CD14-positive monocyte (primary cell): ENCODE data around the gene GALNS. TPM values are rescaled to one million over a fixed set of nuclear protein-coding genes. Genes with fewer than 3 reads are reported as not detected.

Experiments used
- DNase-seq, 3 donors: peaks; one replicate each; pipeline ENCODE4 v3.0.0-alpha.2; 2011 to 2022
- H2AFZ ChIP-seq: 2 replicates; pipeline ENCODE4 v1.6.0; 2012; ENCODE audit warnings: mild to moderate bottlenecking, low read depth, low read length, inconsistent platforms; ENCODE audit not compliant: insufficient read depth, poor library complexity, severe bottlenecking
- H3K27ac ChIP-seq, 2 donors: 1 replicate in 1 of 2; 2 replicates in 1 of 2; pipeline ENCODE4 v1.5.1; 2012 to 2013; ENCODE audit warnings: low read length in 2 of 2, control low read depth in 1 of 2, inconsistent platforms in 1 of 2, low read depth in 1 of 2, mild to moderate bottlenecking in 1 of 2
- H3K27me3 ChIP-seq, 2 donors: one replicate each; pipeline versions ENCODE4 v1.6.0 to v1.6.1; 2011 to 2013; ENCODE audit warnings: low read length in 2 of 2; ENCODE audit not compliant: control insufficient read depth in 2 of 2, insufficient read depth in 2 of 2
- H3K36me3 ChIP-seq, 2 donors: replicated peaks in 1 of 2; 1 replicate in 1 of 2; 2 replicates in 1 of 2; pipeline versions ENCODE4 v1.5.1 to v1.6.1; 2012 to 2013; ENCODE audit warnings: low read length in 2 of 2, control low read depth in 1 of 2, inconsistent platforms in 1 of 2, mild to moderate bottlenecking in 1 of 2; ENCODE audit not compliant: insufficient read depth in 2 of 2, control insufficient read depth in 1 of 2
- H3K4me1 ChIP-seq, 2 donors: 1 replicate in 1 of 2; 2 replicates in 1 of 2; pipeline versions ENCODE4 v1.5.1 to v1.6.1; 2012 to 2013; ENCODE audit warnings: low read length in 2 of 2, control low read depth in 1 of 2, inconsistent platforms in 1 of 2, mild to moderate bottlenecking in 1 of 2, moderate library complexity in 1 of 2; ENCODE audit not compliant: insufficient read depth in 2 of 2, control insufficient read depth in 1 of 2
- H3K4me2 ChIP-seq: replicated peaks from 2 replicates; pipeline ENCODE3; 2012; ENCODE audit warnings: low read length, moderate library complexity, mild to moderate bottlenecking; ENCODE audit not compliant: poor library complexity, severe bottlenecking; ENCODE audit errors: extremely low read depth
- H3K4me3 ChIP-seq, 3 experiments: fragments of 200-600 bp in 1 of 3; sonication (generic) in 1 of 3; replicated peaks in 1 of 3; 1 replicate in 2 of 3; 2 replicates in 1 of 3; pipeline ENCODE4 v1.5.1; 2011 to 2013; ENCODE audit warnings: low read length in 3 of 3, mild to moderate bottlenecking in 3 of 3, control low read depth in 2 of 3, low read depth in 2 of 3, inconsistent platforms in 1 of 3, moderate library complexity in 1 of 3
- H3K79me2 ChIP-seq: 2 replicates; pipeline ENCODE4 v1.6.0; 2012; ENCODE audit warnings: mild to moderate bottlenecking, control low read depth, inconsistent platforms, low read length, moderate library complexity; ENCODE audit not compliant: insufficient read depth
- H3K9ac ChIP-seq: 2 replicates; pipeline ENCODE4 v1.6.0; 2017; ENCODE audit warnings: low read length, mild to moderate bottlenecking; ENCODE audit not compliant: insufficient read depth, poor library complexity, severe bottlenecking
- H3K9me3 ChIP-seq, 2 donors: replicated peaks in 1 of 2; 1 replicate in 1 of 2; 2 replicates in 1 of 2; pipeline versions ENCODE4 v1.5.1 to v1.6.1; 2012 to 2013; ENCODE audit warnings: low read length in 2 of 2, control low read depth in 1 of 2; ENCODE audit not compliant: control insufficient read depth in 1 of 2, insufficient read depth in 1 of 2
- H4K20me1 ChIP-seq: 2 replicates; pipeline ENCODE4 v1.6.0; 2012; ENCODE audit warnings: mild to moderate bottlenecking, low read length, control low read depth, moderate library complexity; ENCODE audit not compliant: insufficient read depth
- H3K27ac Mint-ChIP-seq, 7 donors: one replicate each; pipeline ENCODE4 v1.8.0; 2020; ENCODE audit warnings: mild to moderate bottlenecking in 7 of 7, mixed read lengths in 7 of 7, moderate library complexity in 6 of 7, inconsistent platforms in 2 of 7
- H3K27me3 Mint-ChIP-seq, 3 donors: one replicate each; pipeline ENCODE4 v1.8.0; 2021 to 2022; ENCODE audit warnings: low read depth in 3 of 3, mild to moderate bottlenecking in 3 of 3, mixed read lengths in 3 of 3, moderate library complexity in 3 of 3, inconsistent platforms in 1 of 3
- H3K36me3 Mint-ChIP-seq, 2 donors: one replicate each; pipeline ENCODE4 v1.8.0; 2020; ENCODE audit warnings: mixed read lengths in 2 of 2, inconsistent platforms in 1 of 2, mild to moderate bottlenecking in 1 of 2
- H3K4me1 Mint-ChIP-seq: one replicate; pipeline ENCODE4 v1.8.0; 2020; ENCODE audit warnings: mild to moderate bottlenecking, mixed read lengths
- H3K4me3 Mint-ChIP-seq, 2 donors: one replicate each; pipeline ENCODE4 v1.8.0; 2020; ENCODE audit warnings: mild to moderate bottlenecking in 2 of 2, mixed read lengths in 2 of 2, moderate library complexity in 1 of 2
- H3K9me3 Mint-ChIP-seq, 7 donors: one replicate each; pipeline ENCODE4 v1.8.0; 2020 to 2022; ENCODE audit warnings: mixed read lengths in 7 of 7, mild to moderate bottlenecking in 6 of 7, moderate library complexity in 6 of 7, inconsistent platforms in 2 of 7
- WGBS: methylation state at CpG from one replicate; pipeline ENCODE4 v1.1.5; 2013; ENCODE audit warnings: missing lambda C conversion rate; ENCODE audit not compliant: insufficient coverage; 5-methylcytosine and 5-hydroxymethylcytosine counted together
- intact Hi-C, 2 donors: fragments of 100-400 bp; cut with micrococcal nuclease; formaldehyde crosslinking; loops; one replicate each; pipeline versions ENCODE4 v1.15.0 to v1.15.1; 2023
- polyA plus RNA-seq, 3 donors: library from polyadenylated mRNA; depleted of rRNA in 1 of 3; unstranded in 2 of 3; stranded (reverse) in 1 of 3; fragments of 300-500 nt in 2 of 3; fragments of >200 nt in 1 of 3; fragmentation: Illumina TruSeq in 2 of 3; gene quantifications; 1 replicate in 2 of 3; 2 replicates in 1 of 3; pipeline ENCODE4 v1.2.3, GENCODE V29; 2012 to 2021
- TF ChIP-seq, protein P1 (sequence below): fragments of 200-600 bp; IDR thresholded peaks from one replicate; pipeline ENCODE4 v1.8.0; 2022; ENCODE audit warnings: antibody characterized with exemption, mild to moderate bottlenecking

Gene GALNS
- polyA plus RNA-seq, 3 donors: 20.2 to 34.4 (median 32.2) TPM

GRCh38 chr16:88798073-88798472 is 58.7 kb downstream of the GALNS start:
- H3K27me3 Mint-ChIP-seq: peaks cover 0 to 3% (median 2%) of the 10 kb centered on the region in 3 donors
- intact Hi-C loops: no loop called here
- peaks cover 2 to 3% of the 10 kb centered on the region in 2 donors for H3K36me3 Mint-ChIP-seq
- Histone ChIP-seq H3K4me2 (no peak overlapping the region), H3K4me3 (no peak overlapping the region), H3K9ac (no peak overlapping the region), H3K9me3 (no peaks in the 10 kb centered on the region), H4K20me1 (no peaks in the 10 kb centered on the region), H3K27me3 (no peaks in the 10 kb centered on the region), H3K79me2 (peaks cover 37% of the 10 kb centered on the region), H3K27ac (no peak overlapping the region), H3K36me3 (no peaks in the 10 kb centered on the region), H2AFZ (no peak overlapping the region), H3K4me1 (peaks cover 56 to 62% of the 10 kb centered on the region in 2 donors)
- no peak overlapping the region for H3K4me3 Mint-ChIP-seq
- 83% methylated on average over 4 of the region's 4 CpGs for WGBS
- TF ChIP-seq, protein P1, sequence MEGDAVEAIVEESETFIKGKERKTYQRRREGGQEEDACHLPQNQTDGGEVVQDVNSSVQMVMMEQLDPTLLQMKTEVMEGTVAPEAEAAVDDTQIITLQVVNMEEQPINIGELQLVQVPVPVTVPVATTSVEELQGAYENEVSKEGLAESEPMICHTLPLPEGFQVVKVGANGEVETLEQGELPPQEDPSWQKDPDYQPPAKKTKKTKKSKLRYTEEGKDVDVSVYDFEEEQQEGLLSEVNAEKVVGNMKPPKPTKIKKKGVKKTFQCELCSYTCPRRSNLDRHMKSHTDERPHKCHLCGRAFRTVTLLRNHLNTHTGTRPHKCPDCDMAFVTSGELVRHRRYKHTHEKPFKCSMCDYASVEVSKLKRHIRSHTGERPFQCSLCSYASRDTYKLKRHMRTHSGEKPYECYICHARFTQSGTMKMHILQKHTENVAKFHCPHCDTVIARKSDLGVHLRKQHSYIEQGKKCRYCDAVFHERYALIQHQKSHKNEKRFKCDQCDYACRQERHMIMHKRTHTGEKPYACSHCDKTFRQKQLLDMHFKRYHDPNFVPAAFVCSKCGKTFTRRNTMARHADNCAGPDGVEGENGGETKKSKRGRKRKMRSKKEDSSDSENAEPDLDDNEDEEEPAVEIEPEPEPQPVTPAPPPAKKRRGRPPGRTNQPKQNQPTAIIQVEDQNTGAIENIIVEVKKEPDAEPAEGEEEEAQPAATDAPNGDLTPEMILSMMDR: no peak
- no peak for DNase-seq
- H3K27ac Mint-ChIP-seq: no peak overlapping the region
- peaks cover 0 to 5% (median 0%) of the 10 kb centered on the region in 7 donors for H3K9me3 Mint-ChIP-seq
- H3K4me1 Mint-ChIP-seq: peaks cover 48% of the 10 kb centered on the region

GRCh38 chr16:88796278-88796677 is 60.5 kb downstream of the GALNS start:
- Histone ChIP-seq H3K27ac (no peak overlapping the region), H2AFZ (no peak overlapping the region), H3K4me1 (peaks cover 59 to 62% of the 10 kb centered on the region in 2 donors), H3K79me2 (peaks cover 50% of the 10 kb centered on the region), H3K9ac (no peak overlapping the region), H3K4me2 (no peak overlapping the region), H3K9me3 (no peaks in the 10 kb centered on the region), H3K27me3 (no peaks in the 10 kb centered on the region), H3K36me3 (no peaks in the 10 kb centered on the region), H4K20me1 (no peaks in the 10 kb centered on the region), H3K4me3 (no peak overlapping the region)
- Mint-ChIP-seq H3K4me1 (peaks cover 57% of the 10 kb centered on the region), H3K4me3 (no peak overlapping the region), H3K27ac (peak overlapping the region in 2 of 7 donors; percentile 35 to 64), H3K36me3 (peaks cover 2 to 3% of the 10 kb centered on the region in 2 donors), H3K27me3 (peaks cover 0 to 10% (median 2%) of the 10 kb centered on the region in 3 donors), H3K9me3 (no peaks in the 10 kb centered on the region)
- intact Hi-C loops: no loop called here
- 79% methylated on average over 2 of the region's 4 CpGs for WGBS
- TF ChIP-seq, protein P1: no peak
- DNase-seq: no peak
